Mesendoderm (in vitro differentiated cells): Measurements from ENCODE around the gene STX1B.

Source experiments
- DNase-seq: peaks from one replicate; pipeline ENCODE4 v3.0.0; 2013
- H2AK5ac ChIP-seq: 2 replicates; pipeline ENCODE4 v1.6.1; 2013; ENCODE audit warnings: low read length, inconsistent platforms
- H2BK120ac ChIP-seq: 2 replicates; pipeline ENCODE4 v1.6.1; 2013; ENCODE audit warnings: low read depth, mild to moderate bottlenecking, low read length, moderate library complexity, mixed read lengths
- H2BK15ac ChIP-seq: replicated peaks from 2 replicates; pipeline ENCODE4 v1.6.1; 2013; ENCODE audit warnings: low read depth, mild to moderate bottlenecking, moderate library complexity
- H2BK5ac ChIP-seq: 2 replicates; pipeline ENCODE4 v1.6.1; 2013; ENCODE audit warnings: low read length, inconsistent platforms
- H3K18ac ChIP-seq: 2 replicates; pipeline ENCODE4 v1.6.1; 2013; ENCODE audit warnings: mild to moderate bottlenecking, low read length, mixed read lengths
- H3K23ac ChIP-seq: one replicate; pipeline ENCODE4 v1.6.1; 2013; ENCODE audit warnings: low read length
- H3K27ac ChIP-seq: 2 replicates; pipeline ENCODE4 v1.5.1; 2013; ENCODE audit warnings: low read depth, mild to moderate bottlenecking, inconsistent platforms, low read length, moderate library complexity
- H3K27me3 ChIP-seq: 2 replicates; pipeline ENCODE4 v1.6.1; 2013; ENCODE audit warnings: low read length, control low read depth, mild to moderate bottlenecking, inconsistent platforms; ENCODE audit not compliant: insufficient read depth, poor library complexity
- H3K36me3 ChIP-seq: 2 replicates; pipeline ENCODE4 v1.6.1; 2013; ENCODE audit warnings: low read length, inconsistent platforms; ENCODE audit not compliant: control insufficient read depth, insufficient read depth
- H3K4ac ChIP-seq: one replicate; pipeline ENCODE4 v1.6.1; 2013; ENCODE audit warnings: low read depth, mild to moderate bottlenecking, low read length, moderate library complexity
- H3K4me1 ChIP-seq: 2 replicates; pipeline ENCODE4 v1.6.1; 2013; ENCODE audit warnings: low read depth, low read length, inconsistent platforms; ENCODE audit not compliant: control insufficient read depth
- H3K4me2 ChIP-seq: 2 replicates; pipeline ENCODE4 v1.6.1; 2013; ENCODE audit warnings: low read length
- H3K4me3 ChIP-seq: 2 replicates; pipeline ENCODE4 v1.5.1; 2013; ENCODE audit warnings: mild to moderate bottlenecking, low read length
- H3K56ac ChIP-seq: one replicate; pipeline ENCODE4 v1.6.1; 2013; ENCODE audit warnings: low read length
- H3K79me1 ChIP-seq: 2 replicates; pipeline ENCODE4 v1.6.1; 2013; ENCODE audit warnings: low read length, inconsistent platforms
- H3K79me2 ChIP-seq: 2 replicates; pipeline ENCODE4 v1.6.1; 2013; ENCODE audit warnings: mild to moderate bottlenecking, low read length; ENCODE audit not compliant: control insufficient read depth, insufficient read depth
- H3K9ac ChIP-seq: 2 replicates; pipeline ENCODE4 v1.6.1; 2013; ENCODE audit warnings: low read length, inconsistent platforms
- H4K5ac ChIP-seq: one replicate; pipeline ENCODE4 v1.6.1; 2013; ENCODE audit warnings: low read length
- H4K8ac ChIP-seq: one replicate; pipeline ENCODE4 v1.6.1; 2013; ENCODE audit warnings: low read depth, mild to moderate bottlenecking, control low read depth, low read length, moderate library complexity
- WGBS: extraction: QIAGEN DNeasy Blood & Tissue Kit; methylation state at CpG from one replicate; pipeline ENCODE4 v1.1.7; 2013; ENCODE audit warnings: low lambda C conversion rate, missing lambda C conversion rate; ENCODE audit not compliant: insufficient coverage; ENCODE audit errors: extremely low coverage; 5-methylcytosine and 5-hydroxymethylcytosine counted together

Gene STX1B

DNA sequence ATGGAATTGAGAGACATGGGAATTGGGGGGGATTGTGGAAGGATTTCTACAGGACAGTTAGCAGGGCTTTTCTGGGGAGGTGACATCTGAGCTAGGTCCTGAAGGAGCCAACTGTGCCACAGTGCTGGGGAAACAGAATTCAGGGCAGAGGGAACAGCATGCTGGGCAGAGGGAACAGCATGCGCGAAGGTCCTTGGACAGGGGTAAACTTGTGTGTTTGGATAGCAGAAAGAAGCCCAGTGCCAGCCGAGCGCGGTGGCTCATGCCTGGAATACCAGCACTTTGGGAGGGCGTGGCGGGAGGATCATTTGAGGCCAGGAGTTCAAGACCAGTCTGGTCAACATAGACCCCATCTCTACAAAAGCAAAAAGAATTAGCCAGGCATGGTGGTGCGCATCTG lies 3.8 kb downstream of the STX1B start:
- Histone ChIP-seq H3K23ac (no peak overlapping the region), H2BK15ac (no peak overlapping the region), H2BK120ac (no peak overlapping the region), H3K4me2 (no peak overlapping the region), H3K27me3 (no peaks in the 10 kb centered on the region), H2BK5ac (no peak overlapping the region), H4K8ac (no peak overlapping the region), H4K5ac (no peak overlapping the region), H3K4me1 (no peaks in the 10 kb centered on the region), H2AK5ac (no peak overlapping the region), H3K27ac (no peak overlapping the region), H3K18ac (no peak overlapping the region), H3K79me1 (no peaks in the 10 kb centered on the region), H3K56ac (no peak overlapping the region), H3K4ac (no peak overlapping the region), H3K4me3 (no peak overlapping the region), H3K79me2 (no peaks in the 10 kb centered on the region), H3K9ac (no peak overlapping the region), H3K36me3 (no peaks in the 10 kb centered on the region)
- DNase-seq, result no peak
- WGBS, result no CpG with 5 or more reads among the region's 8 CpGs

DNA sequence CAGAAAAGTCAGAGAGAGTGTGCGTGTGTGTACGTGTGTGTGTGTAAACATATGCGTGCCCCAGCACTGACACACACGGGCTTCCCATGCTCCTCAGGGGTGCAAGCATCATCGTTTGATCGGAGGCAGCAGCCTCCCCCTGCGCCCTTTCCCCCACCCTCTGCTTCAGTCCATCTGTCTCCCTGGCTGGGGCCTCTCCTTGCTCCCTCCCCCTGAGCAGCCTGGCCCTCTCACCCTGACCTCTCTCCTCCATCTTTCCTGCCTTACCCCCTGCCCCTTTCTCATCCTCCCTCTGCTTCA lies 4.4 kb downstream of the STX1B start:
- Histone ChIP-seq H3K79me1 (no peaks in the 10 kb centered on the region), H3K18ac (no peak overlapping the region), H4K5ac (no peak overlapping the region), H3K4me2 (no peak overlapping the region), H3K79me2 (no peaks in the 10 kb centered on the region), H3K9ac (no peak overlapping the region), H3K56ac (no peak overlapping the region), H3K27ac (no peak overlapping the region), H2BK120ac (no peak overlapping the region), H3K23ac (no peak overlapping the region), H3K4me3 (no peak overlapping the region), H2BK5ac (no peak overlapping the region), H3K4me1 (no peaks in the 10 kb centered on the region), H3K27me3 (no peaks in the 10 kb centered on the region), H3K36me3 (no peaks in the 10 kb centered on the region), H3K4ac (no peak overlapping the region), H2AK5ac (no peak overlapping the region), H4K8ac (no peak overlapping the region), H2BK15ac (no peak overlapping the region)
- no peak for DNase-seq
- WGBS, result no CpG with 5 or more reads among the region's 7 CpGs

DNA sequence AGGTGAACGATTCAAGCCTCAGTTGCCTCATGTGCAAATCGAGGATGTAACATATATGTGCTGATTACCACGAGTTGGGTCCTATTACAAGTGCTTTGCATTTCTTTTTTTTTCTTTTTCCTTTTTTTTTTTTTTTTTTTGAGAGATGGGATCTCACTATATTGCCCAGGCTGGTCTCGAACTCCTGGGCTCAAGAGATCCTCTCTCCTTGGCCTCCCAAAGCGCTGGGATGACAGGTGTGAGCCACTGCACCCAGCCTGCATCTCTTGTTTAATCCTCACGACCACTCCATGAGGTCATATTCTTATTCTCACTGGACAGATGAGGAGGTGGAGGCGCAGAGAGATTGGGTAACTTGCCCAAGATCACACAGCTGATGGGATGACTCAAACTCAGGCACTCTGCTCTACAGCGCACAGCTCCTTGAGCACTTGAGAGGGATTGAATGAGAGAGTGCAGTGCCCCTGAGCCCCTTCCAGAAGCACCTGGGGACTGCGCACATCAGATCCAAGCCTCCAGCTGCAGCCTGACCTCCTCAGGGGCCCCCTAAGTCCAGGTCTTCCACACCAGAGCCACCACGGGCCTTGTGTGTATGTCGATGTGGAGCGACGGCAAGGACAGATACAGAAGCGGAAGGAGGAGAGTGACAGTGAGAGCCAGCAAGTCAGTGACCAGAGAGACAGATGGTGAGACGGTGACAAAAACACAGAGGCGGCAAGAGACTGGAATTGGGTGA lies 4.9 kb downstream of the STX1B start:
- Histone ChIP-seq H3K79me2 (no peaks in the 10 kb centered on the region), H2AK5ac (no peak overlapping the region), H3K4me1 (no peaks in the 10 kb centered on the region), H3K27me3 (no peaks in the 10 kb centered on the region), H3K4me3 (no peak overlapping the region), H3K9ac (no peak overlapping the region), H3K4me2 (no peak overlapping the region), H4K5ac (no peak overlapping the region), H3K4ac (no peak overlapping the region), H3K56ac (no peak overlapping the region), H3K79me1 (no peaks in the 10 kb centered on the region), H2BK5ac (no peak overlapping the region), H3K36me3 (no peaks in the 10 kb centered on the region), H2BK15ac (no peak overlapping the region), H3K18ac (no peak overlapping the region), H2BK120ac (no peak overlapping the region), H4K8ac (no peak overlapping the region), H3K23ac (no peak overlapping the region), H3K27ac (no peak overlapping the region)
- no peak for DNase-seq
- no CpG with 5 or more reads among the region's 16 CpGs for WGBS

DNA sequence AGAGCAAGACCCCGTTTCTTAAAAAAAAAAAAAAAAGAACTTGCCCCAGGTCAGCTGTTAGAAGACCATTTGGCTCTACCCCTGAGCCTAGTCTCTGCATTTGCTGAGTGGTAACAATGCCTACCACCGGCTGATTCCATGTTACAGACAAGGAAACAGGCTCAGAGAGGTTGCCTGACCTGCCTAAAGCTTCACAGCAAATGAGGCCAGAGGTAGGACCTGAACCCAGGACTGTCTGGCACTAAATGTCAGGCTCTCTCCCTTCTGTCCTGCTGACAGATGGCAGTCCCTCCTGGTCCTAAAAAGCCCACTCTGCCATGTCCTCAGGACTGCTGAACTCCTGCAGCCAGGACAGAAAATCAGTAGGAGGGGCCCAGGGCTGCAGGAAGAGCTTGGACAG lies 5.8 kb downstream of the STX1B start:
- H3K79me2 ChIP-seq, result no peaks in the 10 kb centered on the region
- H3K23ac ChIP-seq, result no peak overlapping the region
- H3K36me3 ChIP-seq, result no peaks in the 10 kb centered on the region
- no peak overlapping the region for H2BK5ac ChIP-seq
- H4K8ac ChIP-seq, result no peak overlapping the region
- no peak for DNase-seq
- no peaks in the 10 kb centered on the region for H3K79me1 ChIP-seq
- no peak overlapping the region for H2BK15ac ChIP-seq
- H3K4me2 ChIP-seq, result no peak overlapping the region
- no peak overlapping the region for H3K18ac ChIP-seq
- no peak overlapping the region for H3K56ac ChIP-seq
- H3K27me3 ChIP-seq, result no peaks in the 10 kb centered on the region
- WGBS, result no CpG with 5 or more reads among the region's 2 CpGs
- H2BK120ac ChIP-seq, result no peak overlapping the region
- no peak overlapping the region for H3K27ac ChIP-seq
- H4K5ac ChIP-seq, result no peak overlapping the region
- H3K4ac ChIP-seq, result no peak overlapping the region
- H3K4me3 ChIP-seq, result no peak overlapping the region
- no peak overlapping the region for H3K9ac ChIP-seq
- H2AK5ac ChIP-seq, result no peak overlapping the region
- no peaks in the 10 kb centered on the region for H3K4me1 ChIP-seq

- no peak overlapping the region for H3K4me3 ChIP-seq
- H3K27me3 ChIP-seq, result no peaks in the 10 kb centered on the region
- H2BK15ac ChIP-seq, result no peak overlapping the region
- no peak overlapping the region for H3K27ac ChIP-seq
- H3K23ac ChIP-seq, result no peak overlapping the region
- no CpG with 5 or more reads among the region's 6 CpGs for WGBS
- no peak overlapping the region for H2BK5ac ChIP-seq
- no peaks in the 10 kb centered on the region for H3K36me3 ChIP-seq
- H3K79me2 ChIP-seq, result no peaks in the 10 kb centered on the region
- no peak for DNase-seq
- no peak overlapping the region for H4K8ac ChIP-seq
- H3K56ac ChIP-seq, result no peak overlapping the region
- no peak overlapping the region for H2AK5ac ChIP-seq
- no peak overlapping the region for H3K4ac ChIP-seq
- no peak overlapping the region for H3K18ac ChIP-seq
- H3K4me2 ChIP-seq, result no peak overlapping the region
- no peak overlapping the region for H3K9ac ChIP-seq
- H2BK120ac ChIP-seq, result no peak overlapping the region
- H4K5ac ChIP-seq, result no peak overlapping the region
- H3K4me1 ChIP-seq, result no peaks in the 10 kb centered on the region
- H3K79me1 ChIP-seq, result no peaks in the 10 kb centered on the region
Observed at GRCh38 chr16:31003744-31004143, 6.7 kb downstream of the STX1B start.

DNA sequence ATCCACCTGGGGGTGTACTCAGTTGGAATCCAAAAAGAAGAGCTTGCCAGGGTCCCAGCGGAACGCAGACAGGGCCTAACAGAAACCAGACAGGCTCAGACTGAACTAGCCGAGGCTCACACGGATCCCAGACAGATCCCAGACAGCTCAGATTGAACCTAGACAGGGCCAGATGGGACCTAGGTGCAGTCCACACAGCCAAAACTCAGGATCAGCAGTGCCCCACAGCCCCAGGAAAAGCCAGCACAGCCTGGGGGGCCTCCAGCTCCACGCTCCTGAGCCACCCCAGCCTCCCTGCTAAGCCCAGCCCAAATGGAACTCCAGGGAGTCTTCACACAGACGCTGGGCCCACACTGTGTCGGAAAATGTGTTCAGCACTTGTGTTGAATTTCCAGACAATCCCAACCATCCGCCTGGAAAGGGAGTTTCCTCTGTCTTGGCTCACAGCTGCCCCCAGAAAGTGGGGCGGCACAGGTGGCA lies 7.5 kb downstream of the STX1B start:
- Histone ChIP-seq H3K27me3 (no peaks in the 10 kb centered on the region), H3K27ac (no peak overlapping the region), H3K36me3 (no peaks in the 10 kb centered on the region), H3K56ac (no peak overlapping the region), H3K4me3 (no peak overlapping the region), H2BK120ac (no peak overlapping the region), H2AK5ac (no peak overlapping the region), H4K5ac (no peak overlapping the region), H3K9ac (no peak overlapping the region), H3K4me1 (peaks cover under 1% of the 10 kb centered on the region), H3K23ac (no peak overlapping the region), H3K18ac (no peak overlapping the region), H2BK15ac (no peak overlapping the region), H4K8ac (no peak overlapping the region), H3K4ac (no peak overlapping the region), H3K79me1 (no peaks in the 10 kb centered on the region), H3K4me2 (no peak overlapping the region), H3K79me2 (no peaks in the 10 kb centered on the region), H2BK5ac (no peak overlapping the region)
- no peak for DNase-seq
- no CpG with 5 or more reads among the region's 9 CpGs for WGBS
